Sigmoid colon (tissue), 7 donors: ENCODE results near the gene TMEM260. TPM values are rescaled to one million over a fixed set of nuclear protein-coding genes. Genes with fewer than 3 reads are reported as not detected.

ENCODE experiments used
- DNase-seq: peaks from one replicate; pipeline ENCODE4 v3.0.0-alpha.2; 2019
- H3K27ac ChIP-seq, 4 donors: fragments of 200-600 bp; sonication (generic); one replicate each; pipeline ENCODE4 v1.5.1; 2016 to 2019; ENCODE audit warnings: mild to moderate bottlenecking in 1 of 4
- H3K27me3 ChIP-seq, 3 donors: fragments of 200-600 bp; sonication (generic); one replicate each; pipeline ENCODE4 v1.5.1; 2019; ENCODE audit warnings: mild to moderate bottlenecking in 1 of 3
- H3K36me3 ChIP-seq, 4 donors: fragments of 200-600 bp; sonication (generic); one replicate each; pipeline ENCODE4 v1.5.1; 2016 to 2019
- H3K4me1 ChIP-seq, 4 donors: fragments of 200-600 bp; sonication (generic); one replicate each; pipeline ENCODE4 v1.5.1; 2017 to 2019
- H3K4me3 ChIP-seq, 4 donors: fragments of 200-600 bp; sonication (generic); one replicate each; pipeline ENCODE4 v1.5.1; 2017 to 2019; ENCODE audit warnings: mild to moderate bottlenecking in 2 of 4, moderate library complexity in 1 of 4
- H3K9me3 ChIP-seq, 4 donors: fragments of 200-600 bp in 3 of 4; sonication (generic) in 3 of 4; one replicate each; pipeline versions ENCODE4 v1.5.1 to v1.6.1; 2013 to 2019
- EP300 ChIP-seq, 4 donors: sonication (generic); formaldehyde crosslinking; IDR thresholded peaks; one replicate each; pipeline ENCODE4 v1.6.1; 2017; ENCODE audit warnings: antibody characterized with exemption in 4 of 4
- POLR2A ChIP-seq, 2 donors: fragments of 450-650 bp; IDR thresholded peaks; one replicate each; pipeline ENCODE4 v1.6.1; 2016; ENCODE audit warnings: antibody characterized with exemption in 2 of 2, mild to moderate bottlenecking in 2 of 2, moderate library complexity in 2 of 2
- POLR2AphosphoS5 ChIP-seq, 4 donors: sonication (generic); formaldehyde crosslinking; IDR thresholded peaks; one replicate each; pipeline ENCODE4 v1.6.1; 2017; ENCODE audit warnings: antibody characterized with exemption in 4 of 4
- WGBS, 2 donors: extraction: QIAGEN DNeasy Blood & Tissue Kit; methylation state at CpG; one replicate each; pipeline ENCODE4 v1.1.7; 2013; 5-methylcytosine and 5-hydroxymethylcytosine counted together
- intact Hi-C: fragments of 100-400 bp; cut with DNase I; formaldehyde crosslinking; loops from one replicate; pipeline ENCODE4 v1.15.1; 2023
- polyA plus RNA-seq, 3 donors: library from polyadenylated mRNA; stranded (reverse); fragments of 200-250 nt; gene quantifications; one replicate each; pipeline ENCODE4 v1.2.3, GENCODE V29; 2013
- total RNA-seq, 4 donors: library from RNA; depleted of rRNA; stranded (reverse); fragments of >200 nt; gene quantifications; one replicate each; pipeline ENCODE4 v1.1.0, GENCODE V29; 2016
- TF ChIP-seq, protein P1 (sequence below), 4 experiments: fragments of 450-650 bp in 3 of 4; fragments of 200-600 bp in 1 of 4; IDR thresholded peaks; one replicate each; pipeline ENCODE4 v1.5.1; 2016 to 2019; ENCODE audit warnings: antibody characterized with exemption in 4 of 4, mild to moderate bottlenecking in 3 of 4, moderate library complexity in 2 of 4
- donor health status: healthy with polysubstance abuse.
- donor health status: Bipolar disorder and iron deficiency.
- donor health status: healthy.

TMEM260 gene
- total and polyA plus RNA-seq, 7 donors: 1.6 to 15.0 (median 10.3) TPM

DNA sequence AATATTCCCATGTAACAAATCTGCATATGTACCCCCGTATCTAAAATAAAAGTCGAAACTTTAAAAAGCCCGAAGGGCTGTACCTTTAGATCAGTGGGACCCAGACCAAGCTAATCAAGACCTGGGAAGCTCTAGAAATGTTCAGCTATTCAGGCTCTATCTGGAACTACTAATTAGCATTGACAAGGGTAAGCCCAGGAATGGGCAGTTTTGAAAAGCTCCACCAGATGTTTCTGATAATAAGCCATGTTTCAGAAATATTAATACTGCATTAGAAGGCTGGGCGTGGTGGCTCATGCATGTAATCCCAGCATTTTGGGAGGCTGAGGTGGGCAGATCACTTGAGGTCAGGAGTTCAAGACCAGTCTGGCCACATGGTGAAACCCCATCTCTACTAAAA, 20.4 kb upstream of the TMEM260 start:
- WGBS, 2 donors: 92% methylated on average over 4 of the region's 4 CpGs
- TF ChIP-seq POLR2AphosphoS5 (IDR thresholded peaks at IDR 0.05): no peak
- no peak for TF ChIP-seq EP300 (IDR thresholded peaks at IDR 0.05)
- TF ChIP-seq POLR2A (IDR thresholded peaks at IDR 0.05): no peak
- TF ChIP-seq, protein P1, sequence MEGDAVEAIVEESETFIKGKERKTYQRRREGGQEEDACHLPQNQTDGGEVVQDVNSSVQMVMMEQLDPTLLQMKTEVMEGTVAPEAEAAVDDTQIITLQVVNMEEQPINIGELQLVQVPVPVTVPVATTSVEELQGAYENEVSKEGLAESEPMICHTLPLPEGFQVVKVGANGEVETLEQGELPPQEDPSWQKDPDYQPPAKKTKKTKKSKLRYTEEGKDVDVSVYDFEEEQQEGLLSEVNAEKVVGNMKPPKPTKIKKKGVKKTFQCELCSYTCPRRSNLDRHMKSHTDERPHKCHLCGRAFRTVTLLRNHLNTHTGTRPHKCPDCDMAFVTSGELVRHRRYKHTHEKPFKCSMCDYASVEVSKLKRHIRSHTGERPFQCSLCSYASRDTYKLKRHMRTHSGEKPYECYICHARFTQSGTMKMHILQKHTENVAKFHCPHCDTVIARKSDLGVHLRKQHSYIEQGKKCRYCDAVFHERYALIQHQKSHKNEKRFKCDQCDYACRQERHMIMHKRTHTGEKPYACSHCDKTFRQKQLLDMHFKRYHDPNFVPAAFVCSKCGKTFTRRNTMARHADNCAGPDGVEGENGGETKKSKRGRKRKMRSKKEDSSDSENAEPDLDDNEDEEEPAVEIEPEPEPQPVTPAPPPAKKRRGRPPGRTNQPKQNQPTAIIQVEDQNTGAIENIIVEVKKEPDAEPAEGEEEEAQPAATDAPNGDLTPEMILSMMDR (IDR thresholded peaks at IDR 0.05): no peak
- Histone ChIP-seq H3K36me3 (no peaks in the 10 kb centered on the region), H3K27ac (no peak overlapping the region), H3K9me3 (no peaks in the 10 kb centered on the region), H3K27me3 (peaks cover 0 to 6% (median 0%) of the 10 kb centered on the region in 3 donors), H3K4me3 (no peak overlapping the region), H3K4me1 (no peaks in the 10 kb centered on the region)
- no peak for DNase-seq
- intact Hi-C loops: no loop called here

GRCh38 chr14:56561606-56562005, 18.0 kb upstream of the TMEM260 start:
- TF ChIP-seq POLR2A (IDR thresholded peaks at IDR 0.05): no peak
- TF ChIP-seq EP300 (IDR thresholded peaks at IDR 0.05): no peak
- TF ChIP-seq POLR2AphosphoS5 (IDR thresholded peaks at IDR 0.05): no peak
- TF ChIP-seq, protein P1 (IDR thresholded peaks at IDR 0.05): no peak
- Histone ChIP-seq H3K4me3 (no peak overlapping the region), H3K36me3 (no peaks in the 10 kb centered on the region), H3K27me3 (peaks cover 0 to 6% (median 0%) of the 10 kb centered on the region in 3 donors), H3K4me1 (no peaks in the 10 kb centered on the region), H3K9me3 (no peaks in the 10 kb centered on the region), H3K27ac (no peak overlapping the region)
- no peak for DNase-seq
- 13 to 59% methylated on average over 2 of the region's 2 CpGs for WGBS, 2 donors
- intact Hi-C loops: no loop called here

- no peak overlapping the region for H3K4me3 ChIP-seq
- 85% methylated on average over 1 of the region's 1 CpG for WGBS, 2 donors
- peaks cover 0 to 4% (median 0%) of the 10 kb centered on the region in 3 donors for H3K27me3 ChIP-seq
- no peaks in the 10 kb centered on the region for H3K9me3 ChIP-seq
- no peak for DNase-seq
- intact Hi-C loops: no loop called here
- H3K27ac ChIP-seq: no peak overlapping the region
- H3K36me3 ChIP-seq: no peaks in the 10 kb centered on the region
- TF ChIP-seq EP300 (IDR thresholded peaks at IDR 0.05): no peak
- TF ChIP-seq POLR2A (IDR thresholded peaks at IDR 0.05): no peak
- TF ChIP-seq POLR2AphosphoS5 (IDR thresholded peaks at IDR 0.05): no peak
- TF ChIP-seq, protein P1 (IDR thresholded peaks at IDR 0.05): no peak
- H3K4me1 ChIP-seq: no peaks in the 10 kb centered on the region
These were observed 16.7 kb upstream of the TMEM260 start for GRCh38 chr14:56562883-56563282.

GRCh38 chr14:56569174-56569573, 10.4 kb upstream of the TMEM260 start:
- TF ChIP-seq, protein P1 (IDR thresholded peaks at IDR 0.05): no peak
- TF ChIP-seq EP300 (IDR thresholded peaks at IDR 0.05) (no peak), POLR2AphosphoS5 (IDR thresholded peaks at IDR 0.05) (no peak), POLR2A (IDR thresholded peaks at IDR 0.05) (no peak)
- no peaks in the 10 kb centered on the region for H3K27me3 ChIP-seq
- H3K4me1 ChIP-seq: no peaks in the 10 kb centered on the region
- H3K27ac ChIP-seq: no peak overlapping the region
- no peaks in the 10 kb centered on the region for H3K36me3 ChIP-seq
- H3K9me3 ChIP-seq: no peaks in the 10 kb centered on the region
- no peak for DNase-seq
- H3K4me3 ChIP-seq: no peak overlapping the region
- intact Hi-C loops: no loop called here

DNA sequence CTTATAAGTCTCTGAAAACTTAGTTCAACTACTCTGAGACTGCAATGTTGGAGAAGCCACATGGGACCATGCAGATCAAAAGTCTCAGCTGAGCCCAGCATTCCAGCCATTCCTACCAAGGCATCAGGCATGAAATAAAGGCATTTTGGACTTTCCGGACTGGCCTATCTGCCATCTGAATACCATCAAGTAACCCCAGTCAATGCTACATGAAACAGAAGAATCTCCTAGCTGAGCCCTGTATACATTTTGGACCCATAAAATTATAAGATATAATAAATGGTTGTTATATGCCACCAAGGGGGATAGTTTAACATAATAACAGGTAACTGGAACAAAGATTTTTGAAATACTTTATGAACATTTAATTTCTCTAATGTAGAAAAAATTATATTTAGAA, 9.3 kb upstream of the TMEM260 start:
- intact Hi-C loops: no loop called here
- no peak for TF ChIP-seq POLR2AphosphoS5 (IDR thresholded peaks at IDR 0.05)
- TF ChIP-seq EP300 (IDR thresholded peaks at IDR 0.05): no peak
- TF ChIP-seq, protein P1 (IDR thresholded peaks at IDR 0.05): no peak
- no peak for TF ChIP-seq POLR2A (IDR thresholded peaks at IDR 0.05)
- Histone ChIP-seq H3K4me3 (no peak overlapping the region), H3K36me3 (no peaks in the 10 kb centered on the region), H3K4me1 (no peaks in the 10 kb centered on the region), H3K27ac (no peak overlapping the region), H3K27me3 (no peaks in the 10 kb centered on the region), H3K9me3 (no peaks in the 10 kb centered on the region)
- 94 to 96% methylated on average over 1 of the region's 1 CpG for WGBS, 2 donors
- no peak for DNase-seq
